ENCODE measurements around the gene CDKAL1. TPM values are rescaled to one million over a fixed set of nuclear protein-coding genes. Genes with fewer than 3 reads are reported as not detected.

CDKAL1 gene
- total RNA-seq, 1 experiment from 2014 or later = 13.8 TPM

- ATAC-seq (no peak), DNase-seq (no peak)
- intact Hi-C loops (cut with micrococcal nuclease) = no loop called here
- Histone ChIP-seq H3K4me2 (ENCODE audit: low read length) (no peak overlapping the region), H3K27me3 (ENCODE audit: low read length) (no peaks in the 10 kb centered on the region), H3K9ac (ENCODE audit: low read length) (no peak overlapping the region), H3F3A (ENCODE audit: low read length, unreplicated experiment) (no peaks in the 10 kb centered on the region), H3K79me2 (ENCODE audit: low read length) (no peaks in the 10 kb centered on the region), H2AFZ (ENCODE audit: low read length) (no peak overlapping the region), H3K4me1 (ENCODE audit: insufficient read depth, low read length) (no peaks in the 10 kb centered on the region), H4K20me1 (ENCODE audit: low read length) (no peaks in the 10 kb centered on the region), H3K9me2 (replicated peaks; ENCODE audit: low read length) (no peaks in the 10 kb centered on the region), H3K9me3 (ENCODE audit: low read length) (no peaks in the 10 kb centered on the region), H3K36me3 (ENCODE audit: low read depth, low read length) (no peaks in the 10 kb centered on the region), H3K27ac (ENCODE audit: low read length) (no peak overlapping the region), H3K4me3 (ENCODE audit: low read length) (no peak overlapping the region)
- CTCF ChIA-PET = no interaction called here
- TF ChIP-seq EZH2 (IDR thresholded peaks at IDR 0.05; ENCODE audit: low read length, unreplicated experiment) = no peak
- TF ChIP-seq CTCF (conservative IDR thresholded peaks at IDR 0.05; ENCODE audit: low read depth, low read length) = no peak
- TF ChIP-seq EZH2phosphoT487 (IDR thresholded peaks at IDR 0.05; ENCODE audit: borderline replicate concordance, low read length) = no peak
- no TSS peak for BruUV-seq (replicated peaks)
- POLR2A ChIA-PET (ENCODE audit: unreplicated experiment) = no interaction called here
Observed at GRCh38 chr6:21095462-21095861, 561.2 kb downstream of the CDKAL1 start.

- ChIA-PET POLR2A (ENCODE audit: unreplicated experiment) (no interaction called here), CTCF (no interaction called here)
- H4K20me1 ChIP-seq (ENCODE audit: low read length) = no peaks in the 10 kb centered on the region
- H3K4me2 ChIP-seq (ENCODE audit: low read length) = no peak overlapping the region
- H3K9me3 ChIP-seq (ENCODE audit: low read length) = no peaks in the 10 kb centered on the region
- no peaks in the 10 kb centered on the region for H3K36me3 ChIP-seq (ENCODE audit: low read depth, low read length)
- H3F3A ChIP-seq (ENCODE audit: low read length, unreplicated experiment) = no peaks in the 10 kb centered on the region
- H3K79me2 ChIP-seq (ENCODE audit: low read length) = no peaks in the 10 kb centered on the region
- no peaks in the 10 kb centered on the region for H3K9me2 ChIP-seq (replicated peaks; ENCODE audit: low read length)
- peaks cover 8% of the 10 kb centered on the region for H3K4me1 ChIP-seq (ENCODE audit: insufficient read depth, low read length)
- no peaks in the 10 kb centered on the region for H3K27me3 ChIP-seq (ENCODE audit: low read length)
- no TSS peak for BruUV-seq (replicated peaks)
- H3K27ac ChIP-seq (ENCODE audit: low read length) = no peak overlapping the region
- no peak overlapping the region for H3K9ac ChIP-seq (ENCODE audit: low read length)
- ATAC-seq (no peak), DNase-seq (no peak)
- H2AFZ ChIP-seq (ENCODE audit: low read length) = no peak overlapping the region
- intact Hi-C loops (cut with micrococcal nuclease) = no loop called here
- no peak for TF ChIP-seq EZH2 (IDR thresholded peaks at IDR 0.05; ENCODE audit: low read length, unreplicated experiment)
- TF ChIP-seq EZH2phosphoT487 (IDR thresholded peaks at IDR 0.05; ENCODE audit: borderline replicate concordance, low read length) = no peak
- TF ChIP-seq CTCF (conservative IDR thresholded peaks at IDR 0.05; ENCODE audit: low read depth, low read length) = no peak
- no peak overlapping the region for H3K4me3 ChIP-seq (ENCODE audit: low read length)
Observed at GRCh38 chr6:21098134-21098533, 563.9 kb downstream of the CDKAL1 start.

- intact Hi-C loops (cut with micrococcal nuclease) = no loop called here
- CTCF ChIA-PET = no interaction called here
- H3K36me3 ChIP-seq (ENCODE audit: low read depth, low read length) = no peaks in the 10 kb centered on the region
- H3K27me3 ChIP-seq (ENCODE audit: low read length) = no peaks in the 10 kb centered on the region
- H3K79me2 ChIP-seq (ENCODE audit: low read length) = no peaks in the 10 kb centered on the region
- no peak overlapping the region for H3K4me2 ChIP-seq (ENCODE audit: low read length)
- no peak overlapping the region for H3K4me3 ChIP-seq (ENCODE audit: low read length)
- ATAC-seq (no peak), DNase-seq (no peak)
- POLR2A ChIA-PET (ENCODE audit: unreplicated experiment) = no interaction called here
- no TSS peak for BruUV-seq (replicated peaks)
- H3F3A ChIP-seq (ENCODE audit: low read length, unreplicated experiment) = no peaks in the 10 kb centered on the region
- H3K9ac ChIP-seq (ENCODE audit: low read length) = no peak overlapping the region
- no peak overlapping the region for H2AFZ ChIP-seq (ENCODE audit: low read length)
- no peaks in the 10 kb centered on the region for H4K20me1 ChIP-seq (ENCODE audit: low read length)
- H3K4me1 ChIP-seq (ENCODE audit: insufficient read depth, low read length) = peaks cover 14% of the 10 kb centered on the region
- H3K27ac ChIP-seq (ENCODE audit: low read length) = no peak overlapping the region
- no peaks in the 10 kb centered on the region for H3K9me3 ChIP-seq (ENCODE audit: low read length)
- no peaks in the 10 kb centered on the region for H3K9me2 ChIP-seq (replicated peaks; ENCODE audit: low read length)
- TF ChIP-seq EZH2 (IDR thresholded peaks at IDR 0.05; ENCODE audit: low read length, unreplicated experiment) (no peak), EZH2phosphoT487 (IDR thresholded peaks at IDR 0.05; ENCODE audit: borderline replicate concordance, low read length) (no peak), CTCF (conservative IDR thresholded peaks at IDR 0.05; ENCODE audit: low read depth, low read length) (no peak)
Observed at GRCh38 chr6:21098744-21099143, 564.5 kb downstream of the CDKAL1 start.
